ACC112 (cell line): ENCODE data around the gene PREX1.
"Not testable (repeated sequence)": the region's sequence is repeated elsewhere in the genome, so short reads cannot be mapped to it uniquely, and the experiment has no call there.

Source experiments
- H2AFZ ChIP-seq: fragments of 200-600 bp; sonication (generic); one replicate; pipeline ENCODE4 v1.6.0; 2017; ENCODE audit warnings: antibody characterized with exemption, low read length; ENCODE audit not compliant: unreplicated experiment
- H3K27ac ChIP-seq: fragments of 200-600 bp; sonication (generic); 2 replicates; pipeline ENCODE4 v1.5.1; 2014; ENCODE audit warnings: low read depth, mild to moderate bottlenecking, antibody characterized with exemption, low read length, moderate library complexity
- H3K27me3 ChIP-seq: fragments of 200-600 bp; sonication (generic); 2 replicates; pipeline ENCODE4 v1.6.1; 2014; ENCODE audit warnings: mild to moderate bottlenecking, antibody characterized with exemption, low read length, moderate library complexity, mixed read lengths; ENCODE audit not compliant: insufficient read depth
- H3K36me3 ChIP-seq: fragments of 200-600 bp; sonication (generic); 2 replicates; pipeline ENCODE4 v1.6.1; 2016; ENCODE audit warnings: mild to moderate bottlenecking, antibody characterized with exemption, low read length, moderate library complexity, mixed read lengths; ENCODE audit not compliant: insufficient read depth
- H3K4me1 ChIP-seq: fragments of 200-600 bp; sonication (generic); one replicate; pipeline ENCODE4 v1.6.1; 2016; ENCODE audit warnings: low read length, mixed read lengths; ENCODE audit not compliant: insufficient read depth, unreplicated experiment, control insufficient read depth
- H3K4me3 ChIP-seq: fragments of 200-600 bp; sonication (generic); 2 replicates; pipeline ENCODE4 v1.5.1; 2014; ENCODE audit warnings: mild to moderate bottlenecking, low read depth, low read length
- H3K79me2 ChIP-seq: fragments of 200-600 bp; sonication (generic); one replicate; pipeline ENCODE4 v1.6.0; 2016; ENCODE audit warnings: low read length; ENCODE audit not compliant: control insufficient read depth, unreplicated experiment, insufficient read depth

The PREX1 gene, protein sequence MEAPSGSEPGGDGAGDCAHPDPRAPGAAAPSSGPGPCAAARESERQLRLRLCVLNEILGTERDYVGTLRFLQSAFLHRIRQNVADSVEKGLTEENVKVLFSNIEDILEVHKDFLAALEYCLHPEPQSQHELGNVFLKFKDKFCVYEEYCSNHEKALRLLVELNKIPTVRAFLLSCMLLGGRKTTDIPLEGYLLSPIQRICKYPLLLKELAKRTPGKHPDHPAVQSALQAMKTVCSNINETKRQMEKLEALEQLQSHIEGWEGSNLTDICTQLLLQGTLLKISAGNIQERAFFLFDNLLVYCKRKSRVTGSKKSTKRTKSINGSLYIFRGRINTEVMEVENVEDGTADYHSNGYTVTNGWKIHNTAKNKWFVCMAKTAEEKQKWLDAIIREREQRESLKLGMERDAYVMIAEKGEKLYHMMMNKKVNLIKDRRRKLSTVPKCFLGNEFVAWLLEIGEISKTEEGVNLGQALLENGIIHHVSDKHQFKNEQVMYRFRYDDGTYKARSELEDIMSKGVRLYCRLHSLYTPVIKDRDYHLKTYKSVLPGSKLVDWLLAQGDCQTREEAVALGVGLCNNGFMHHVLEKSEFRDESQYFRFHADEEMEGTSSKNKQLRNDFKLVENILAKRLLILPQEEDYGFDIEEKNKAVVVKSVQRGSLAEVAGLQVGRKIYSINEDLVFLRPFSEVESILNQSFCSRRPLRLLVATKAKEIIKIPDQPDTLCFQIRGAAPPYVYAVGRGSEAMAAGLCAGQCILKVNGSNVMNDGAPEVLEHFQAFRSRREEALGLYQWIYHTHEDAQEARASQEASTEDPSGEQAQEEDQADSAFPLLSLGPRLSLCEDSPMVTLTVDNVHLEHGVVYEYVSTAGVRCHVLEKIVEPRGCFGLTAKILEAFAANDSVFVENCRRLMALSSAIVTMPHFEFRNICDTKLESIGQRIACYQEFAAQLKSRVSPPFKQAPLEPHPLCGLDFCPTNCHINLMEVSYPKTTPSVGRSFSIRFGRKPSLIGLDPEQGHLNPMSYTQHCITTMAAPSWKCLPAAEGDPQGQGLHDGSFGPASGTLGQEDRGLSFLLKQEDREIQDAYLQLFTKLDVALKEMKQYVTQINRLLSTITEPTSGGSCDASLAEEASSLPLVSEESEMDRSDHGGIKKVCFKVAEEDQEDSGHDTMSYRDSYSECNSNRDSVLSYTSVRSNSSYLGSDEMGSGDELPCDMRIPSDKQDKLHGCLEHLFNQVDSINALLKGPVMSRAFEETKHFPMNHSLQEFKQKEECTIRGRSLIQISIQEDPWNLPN (N-terminal part only)

DNA sequence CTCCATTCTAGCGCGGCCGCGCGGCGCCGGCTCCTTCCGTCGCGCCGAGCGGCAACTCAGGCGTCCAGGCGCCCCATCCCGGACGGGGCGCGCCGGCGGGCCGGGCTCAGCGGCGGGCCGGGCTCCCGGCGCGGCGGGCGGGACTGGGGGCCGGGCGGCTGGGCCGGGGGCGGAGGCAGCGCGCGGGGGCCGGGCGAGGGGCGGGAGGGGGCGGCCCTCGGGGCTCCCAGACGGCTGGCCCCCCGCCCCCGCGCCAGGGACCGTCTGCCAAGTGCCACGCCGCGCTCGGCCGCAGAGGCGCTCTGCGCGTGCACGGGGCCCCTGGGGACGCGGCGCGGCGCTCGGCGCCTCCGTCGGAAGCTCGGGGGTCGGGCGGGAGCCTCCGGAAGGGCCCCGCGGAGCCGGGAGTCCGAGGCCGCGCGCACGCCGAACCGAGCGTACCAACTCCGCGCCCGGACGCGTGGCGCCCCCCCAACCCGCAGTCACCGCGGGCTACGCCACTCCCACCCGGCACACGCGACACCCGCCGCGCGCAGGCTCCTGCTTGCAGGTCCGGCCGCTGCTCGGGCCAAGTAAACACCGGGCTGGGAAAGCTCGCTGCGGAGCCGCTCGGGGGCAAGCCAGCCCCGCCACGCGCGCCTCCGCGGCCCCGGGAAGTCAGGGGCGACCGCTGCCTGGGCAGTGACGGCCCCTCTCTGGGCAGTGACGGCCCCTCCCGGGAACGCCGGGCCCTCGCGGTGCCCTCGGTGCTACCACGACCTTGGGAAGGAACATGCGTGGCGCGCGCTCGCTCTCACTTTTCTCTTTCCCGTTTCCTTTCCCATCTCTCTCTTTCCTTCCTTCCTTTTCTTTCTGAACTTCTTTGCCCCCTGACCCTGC is at the start of gene PREX1:
TSS of gene PREX1 (minus strand) at position 145 of the 879 bp plus-strand sequence. CDS start at position 6, 139 bp downstream.
- Histone ChIP-seq H3K27ac (no peak within 1 kb of the TSS), H3K4me1 (peaks cover 48% of the 10 kb centered on the region), H3K27me3 (no peaks in the 10 kb centered on the region), H3K4me3 (peak within 1 kb of the TSS; percentile 78), H2AFZ (peak within 1 kb of the TSS; percentile 48), H3K79me2 (peaks cover 5% of the 10 kb centered on the region), H3K36me3 (no peaks in the 10 kb centered on the region)

- no peaks in the 10 kb centered on the region for H3K27me3 ChIP-seq
- H2AFZ ChIP-seq = no peak overlapping the region
- no peaks in the 10 kb centered on the region for H3K79me2 ChIP-seq
- no peak overlapping the region for H3K27ac ChIP-seq
- peaks cover 33% of the 10 kb centered on the region for H3K4me1 ChIP-seq
- H3K36me3 ChIP-seq = no peaks in the 10 kb centered on the region
- no peak overlapping the region for H3K4me3 ChIP-seq
Observed at GRCh38 chr20:48877304-48877703, 49.5 kb upstream of the PREX1 start.

GRCh38 chr20:48875914-48876240 is 48.1 kb upstream of the PREX1 start:
- Histone ChIP-seq H3K27me3 (no peaks in the 10 kb centered on the region), H3K27ac (no peak overlapping the region), H3K4me3 (no peak overlapping the region), H3K36me3 (no peaks in the 10 kb centered on the region), H3K4me1 (peaks cover 33% of the 10 kb centered on the region), H2AFZ (peak overlapping the region; percentile 9), H3K79me2 (no peaks in the 10 kb centered on the region)

DNA sequence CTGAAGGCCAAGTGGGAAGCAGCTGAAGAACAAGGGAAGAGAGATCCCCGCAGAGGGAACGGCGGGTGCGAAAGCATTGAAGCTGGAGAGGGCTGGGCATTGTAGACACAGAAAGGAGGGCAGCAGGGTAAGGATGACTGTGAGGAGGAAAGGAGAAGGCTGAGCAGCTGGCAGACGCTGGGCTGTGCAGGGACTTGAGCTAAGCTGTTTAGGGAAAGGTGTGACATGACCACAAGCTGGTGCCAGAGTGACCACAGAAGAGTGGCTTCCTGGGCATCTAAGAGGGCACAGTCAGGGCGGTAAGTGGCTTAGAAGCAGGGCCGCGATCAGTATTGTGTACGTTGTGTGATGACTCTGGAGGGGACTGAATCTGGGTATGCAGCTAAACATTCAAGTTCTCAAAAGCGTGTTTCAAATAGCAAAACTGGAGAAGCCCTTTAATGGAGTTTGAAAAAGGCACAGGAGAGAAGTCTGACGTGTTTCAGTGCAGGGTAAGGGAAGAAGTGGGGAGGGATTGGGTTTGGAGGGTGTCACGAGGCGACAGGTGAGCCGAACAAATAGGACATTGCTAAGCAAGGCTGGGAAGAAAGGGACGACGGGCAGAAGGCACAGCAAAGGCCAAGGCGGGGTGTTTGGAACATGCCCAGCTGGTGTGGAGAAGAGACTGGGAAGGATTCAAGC is 47.6 kb upstream of the PREX1 start:
- Histone ChIP-seq H3K27me3 (no peaks in the 10 kb centered on the region), H3K4me1 (peaks cover 33% of the 10 kb centered on the region), H3K4me3 (no peak overlapping the region), H3K27ac (no peak overlapping the region), H2AFZ (no peak overlapping the region), H3K79me2 (no peaks in the 10 kb centered on the region), H3K36me3 (no peaks in the 10 kb centered on the region)

- H3K27me3 ChIP-seq, H3K4me3 ChIP-seq, H3K4me1 ChIP-seq, H2AFZ ChIP-seq, H3K36me3 ChIP-seq, H3K27ac ChIP-seq, H3K79me2 ChIP-seq: not testable (repeated sequence)
Observed at GRCh38 chr20:48869442-48869841, 41.6 kb upstream of the PREX1 start.

- no peaks in the 10 kb centered on the region for H3K36me3 ChIP-seq
- no peaks in the 10 kb centered on the region for H3K27me3 ChIP-seq
- no peaks in the 10 kb centered on the region for H3K79me2 ChIP-seq
- H2AFZ ChIP-seq = no peak overlapping the region
- H3K27ac ChIP-seq = no peak overlapping the region
- no peak overlapping the region for H3K4me3 ChIP-seq
- no peaks in the 10 kb centered on the region for H3K4me1 ChIP-seq
Observed at GRCh38 chr20:48866936-48867335, 39.1 kb upstream of the PREX1 start.

DNA sequence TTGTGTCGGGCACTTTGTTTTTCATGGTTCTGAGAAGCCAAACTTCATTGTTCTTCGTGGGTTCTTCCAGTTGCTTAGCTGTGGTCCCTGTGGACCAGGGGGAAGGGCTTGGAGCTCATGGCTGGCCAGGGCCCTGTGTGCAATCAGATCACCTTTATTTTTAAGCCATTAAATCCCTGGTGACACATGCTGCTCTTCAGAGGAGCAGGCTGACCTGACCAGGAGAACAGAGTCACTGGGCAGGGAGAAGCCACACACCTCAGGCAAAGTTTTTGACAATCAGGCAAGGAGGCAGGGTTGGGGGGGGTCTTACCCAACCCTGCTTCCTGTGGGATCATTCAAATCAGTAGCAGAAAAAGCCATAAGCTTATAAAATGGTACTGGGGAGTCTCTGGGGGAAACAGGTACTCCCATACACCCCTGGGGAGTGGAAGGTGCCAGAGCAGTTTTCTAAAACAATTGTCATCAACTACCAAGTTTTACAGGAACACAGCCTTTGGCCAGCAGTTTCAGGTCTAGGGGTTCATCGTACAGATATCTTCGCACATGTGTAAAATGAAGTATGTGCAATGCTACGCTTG is 37.0 kb upstream of the PREX1 start:
- no peaks in the 10 kb centered on the region for H3K4me1 ChIP-seq
- H2AFZ ChIP-seq = no peak overlapping the region
- no peaks in the 10 kb centered on the region for H3K79me2 ChIP-seq
- H3K4me3 ChIP-seq = no peak overlapping the region
- H3K27me3 ChIP-seq = no peaks in the 10 kb centered on the region
- no peak overlapping the region for H3K27ac ChIP-seq
- H3K36me3 ChIP-seq = no peaks in the 10 kb centered on the region

DNA sequence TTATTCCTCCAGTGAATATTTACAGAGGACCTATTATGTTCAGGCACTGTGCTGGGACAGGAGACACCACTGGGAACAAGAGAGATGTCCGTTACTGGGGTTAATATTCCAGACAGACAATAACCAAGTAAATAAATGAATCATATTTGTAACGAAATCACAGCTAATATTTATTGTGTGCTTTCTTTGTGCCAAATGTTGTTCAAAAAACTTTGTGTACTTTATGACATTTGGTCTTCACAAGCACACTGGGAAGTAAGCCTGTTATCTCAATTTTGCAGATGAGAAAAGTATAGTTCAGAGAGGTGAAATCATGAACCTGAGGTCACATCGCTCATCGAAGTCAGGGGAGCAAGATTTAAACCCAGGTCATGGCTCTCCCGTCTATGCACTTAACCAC is 36.5 kb upstream of the PREX1 start:
- Histone ChIP-seq H3K27me3 (no peaks in the 10 kb centered on the region), H2AFZ (no peak overlapping the region), H3K36me3 (no peaks in the 10 kb centered on the region), H3K4me1 (no peaks in the 10 kb centered on the region), H3K27ac (no peak overlapping the region), H3K4me3 (no peak overlapping the region), H3K79me2 (no peaks in the 10 kb centered on the region)

GRCh38 chr20:48862279-48862678 is 34.5 kb upstream of the PREX1 start:
- no peak overlapping the region for H2AFZ ChIP-seq
- H3K4me1 ChIP-seq = no peaks in the 10 kb centered on the region
- no peaks in the 10 kb centered on the region for H3K79me2 ChIP-seq
- H3K27ac ChIP-seq = no peak overlapping the region
- H3K4me3 ChIP-seq = no peak overlapping the region
- no peaks in the 10 kb centered on the region for H3K36me3 ChIP-seq
- H3K27me3 ChIP-seq = no peaks in the 10 kb centered on the region
